Measurements from ENCODE around the gene ADGRG6.
"Not testable (repeated sequence)": the region's sequence is repeated elsewhere in the genome, so short reads cannot be mapped to it uniquely, and the experiment has no call there.

Gene ADGRG6

DNA sequence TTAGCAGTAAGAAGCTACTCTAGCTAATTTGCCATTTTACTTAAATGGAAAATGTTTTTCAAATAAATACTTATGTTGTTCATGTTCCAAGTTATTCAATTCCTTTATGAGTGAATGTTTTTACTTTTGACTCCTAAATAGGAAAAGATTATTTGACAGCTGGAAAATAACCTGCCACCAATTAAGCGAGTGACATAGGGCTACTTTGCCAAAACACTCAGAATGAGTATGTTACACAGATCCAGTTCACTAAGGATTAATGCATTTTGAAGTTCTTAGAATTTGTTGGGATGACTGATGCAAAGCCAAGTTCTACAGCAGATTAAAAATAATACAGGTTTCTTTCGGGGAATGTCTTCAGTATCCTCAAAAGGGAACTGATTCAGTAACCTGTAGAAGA, 144.4 kb downstream of the ADGRG6 start:
- no peak for DNase-seq (ENCODE audit: low spot score)

DNA sequence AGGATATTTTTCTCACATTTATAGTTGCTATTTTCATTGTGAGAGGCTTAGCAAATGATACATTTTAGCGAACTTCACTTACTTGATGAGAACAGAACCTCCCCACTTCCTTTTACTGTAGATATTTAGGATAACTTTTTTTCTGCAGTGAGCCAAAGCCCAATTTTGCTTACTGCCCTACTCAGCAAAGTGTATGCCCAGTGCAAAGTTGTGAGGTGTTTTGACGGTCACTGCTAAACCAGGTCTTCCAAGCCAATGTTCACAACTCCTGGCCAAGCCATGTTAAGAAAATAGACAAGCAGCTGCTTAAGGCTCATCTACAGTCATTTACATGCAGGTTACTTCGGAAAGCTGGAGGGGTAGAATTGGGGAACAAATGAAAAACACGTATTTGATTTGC, 144.8 kb downstream of the ADGRG6 start:
- DNase-seq (ENCODE audit: low spot score): no peak

DNA sequence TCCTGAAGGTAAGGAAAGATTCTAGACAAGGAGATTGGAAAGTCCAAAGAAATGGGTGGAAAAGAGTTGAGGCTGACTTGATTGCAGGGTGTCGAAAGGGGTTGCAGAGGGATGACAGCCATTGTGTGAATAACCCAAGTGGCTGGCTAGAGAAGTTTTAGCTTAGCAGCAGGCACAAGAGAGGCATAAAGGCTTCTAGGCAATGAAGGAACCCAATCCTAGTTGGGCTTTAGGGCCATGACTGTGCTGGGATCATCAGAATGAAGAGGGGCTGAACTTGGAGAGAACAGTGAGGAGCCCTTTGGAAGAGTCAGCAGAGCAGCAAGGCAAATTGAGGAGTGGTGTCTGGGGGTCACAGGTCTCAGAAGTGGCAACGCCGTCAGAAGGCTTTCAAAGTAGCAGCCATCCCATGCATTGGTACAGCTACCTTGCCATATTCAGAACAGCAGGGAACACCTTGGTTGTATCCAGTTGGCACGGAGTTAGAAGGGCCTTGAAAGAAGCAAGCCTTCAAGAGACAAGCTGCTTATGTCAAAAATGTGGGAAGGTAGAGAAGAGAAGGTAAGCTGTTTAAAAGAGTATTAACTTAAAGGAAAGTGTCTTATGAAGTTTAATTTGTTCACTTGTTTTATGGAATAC, 146.4 kb downstream of the ADGRG6 start:
- DNase-seq (ENCODE audit: low spot score): no peak

DNA sequence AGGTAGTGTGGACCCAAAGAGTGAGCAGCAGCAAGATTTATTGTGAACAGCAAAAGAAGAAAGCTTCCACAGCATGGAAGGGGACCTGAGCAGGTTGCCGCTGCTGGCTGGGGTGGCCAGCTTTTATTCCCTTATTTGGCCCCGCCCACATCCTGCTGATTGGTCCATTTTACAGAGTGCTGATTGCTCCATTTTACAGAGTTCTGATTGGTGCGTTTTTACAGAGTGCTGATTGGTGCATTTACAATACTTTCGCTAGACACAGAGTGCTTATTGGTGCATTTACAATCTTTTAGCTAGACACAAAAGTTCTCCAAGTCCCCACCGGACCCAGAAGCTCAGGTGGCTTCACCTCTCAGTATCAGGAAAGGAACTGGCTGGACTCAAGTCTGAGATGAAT, 149.0 kb downstream of the ADGRG6 start:
- not testable (repeated sequence) for DNase-seq (ENCODE audit: low spot score)

DNA sequence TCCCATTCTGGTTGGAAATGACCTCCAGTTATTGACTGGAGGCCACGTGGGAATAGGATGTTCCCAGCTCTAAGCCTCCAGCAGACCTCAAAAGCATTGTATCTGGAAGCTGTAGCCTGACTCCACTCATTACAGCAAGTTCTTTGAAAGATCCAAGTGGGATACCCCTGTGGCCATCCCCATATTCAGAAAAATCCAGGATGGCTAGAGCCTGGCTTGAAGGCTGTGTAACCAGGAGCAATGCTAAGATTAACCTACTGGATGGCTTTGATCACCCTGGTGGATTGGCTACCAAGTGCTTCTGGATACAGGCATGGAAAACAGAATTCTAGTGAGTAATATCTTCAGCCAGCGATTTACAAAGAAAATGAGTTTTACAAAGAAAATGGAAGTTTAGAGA, 151.2 kb downstream of the ADGRG6 start:
- DNase-seq (ENCODE audit: low spot score): no peak

DNA sequence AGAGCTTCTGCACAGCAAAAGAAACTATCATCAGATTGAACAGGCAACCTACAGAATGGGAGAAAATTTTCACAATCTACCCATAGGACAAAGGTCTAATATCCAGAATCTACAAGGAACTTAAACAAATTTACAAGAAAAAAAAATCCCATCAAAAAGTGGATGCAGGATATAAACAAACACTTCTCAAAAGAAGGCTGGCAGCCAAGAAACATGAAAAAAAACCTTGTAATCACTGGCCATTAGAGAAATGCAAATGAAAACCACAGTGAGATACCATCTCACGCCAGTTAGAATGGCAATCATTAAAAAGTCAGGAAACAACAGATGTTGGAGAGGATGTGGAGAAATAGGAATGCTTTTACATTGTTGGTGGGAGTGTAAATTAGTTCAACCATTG, 152.4 kb downstream of the ADGRG6 start:
- not testable (repeated sequence) for DNase-seq (ENCODE audit: low spot score)

DNA sequence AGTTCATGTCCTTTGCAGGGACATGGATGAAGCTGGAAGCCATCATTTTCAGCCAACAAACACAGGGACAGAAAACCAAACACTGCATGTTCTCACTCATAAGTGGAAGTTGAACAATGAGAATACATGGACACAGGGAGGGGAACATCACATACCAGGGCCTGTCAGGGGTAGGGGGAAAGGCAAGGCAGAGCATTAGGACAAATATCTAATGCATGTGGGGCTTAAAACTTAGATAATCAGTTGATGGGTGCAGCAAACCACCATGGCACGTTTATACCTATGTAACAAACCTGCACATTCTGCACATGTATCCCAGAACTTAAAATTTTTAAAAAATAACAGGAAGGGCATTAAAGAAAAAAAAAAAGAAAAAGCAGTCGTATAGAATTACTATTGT, 153.0 kb downstream of the ADGRG6 start:
- DNase-seq (ENCODE audit: low spot score): not testable (repeated sequence)

DNA sequence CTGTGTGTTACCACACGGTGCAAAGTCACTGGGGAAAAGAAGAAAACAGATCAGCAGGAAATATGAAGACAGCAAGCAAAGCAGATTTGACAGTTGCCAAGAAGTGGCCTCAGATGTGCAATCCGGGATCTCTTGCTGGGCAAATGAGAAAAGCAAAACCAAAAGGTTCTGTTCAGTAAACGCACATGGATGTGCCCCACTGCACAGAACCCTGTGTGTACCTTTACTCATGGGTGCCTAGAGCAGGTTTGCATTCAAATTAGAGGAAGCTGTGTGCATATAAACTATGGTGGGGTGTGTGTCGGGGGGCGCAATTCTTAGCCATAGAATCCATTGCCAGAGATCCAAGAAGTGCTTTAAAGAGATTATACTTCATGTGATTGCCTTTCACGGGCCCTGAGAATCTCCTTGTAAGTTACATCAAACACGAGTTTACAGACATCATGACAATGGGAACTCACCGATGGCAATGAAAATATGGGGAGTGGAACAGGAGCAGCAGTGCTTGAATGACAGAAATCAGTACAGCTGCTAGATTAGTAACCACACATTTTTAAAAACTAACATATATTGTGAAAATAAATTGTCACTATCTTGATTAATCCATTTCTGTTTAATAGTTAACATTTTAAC, 154.3 kb downstream of the ADGRG6 start:
- no peak for DNase-seq (ENCODE audit: low spot score)

DNA sequence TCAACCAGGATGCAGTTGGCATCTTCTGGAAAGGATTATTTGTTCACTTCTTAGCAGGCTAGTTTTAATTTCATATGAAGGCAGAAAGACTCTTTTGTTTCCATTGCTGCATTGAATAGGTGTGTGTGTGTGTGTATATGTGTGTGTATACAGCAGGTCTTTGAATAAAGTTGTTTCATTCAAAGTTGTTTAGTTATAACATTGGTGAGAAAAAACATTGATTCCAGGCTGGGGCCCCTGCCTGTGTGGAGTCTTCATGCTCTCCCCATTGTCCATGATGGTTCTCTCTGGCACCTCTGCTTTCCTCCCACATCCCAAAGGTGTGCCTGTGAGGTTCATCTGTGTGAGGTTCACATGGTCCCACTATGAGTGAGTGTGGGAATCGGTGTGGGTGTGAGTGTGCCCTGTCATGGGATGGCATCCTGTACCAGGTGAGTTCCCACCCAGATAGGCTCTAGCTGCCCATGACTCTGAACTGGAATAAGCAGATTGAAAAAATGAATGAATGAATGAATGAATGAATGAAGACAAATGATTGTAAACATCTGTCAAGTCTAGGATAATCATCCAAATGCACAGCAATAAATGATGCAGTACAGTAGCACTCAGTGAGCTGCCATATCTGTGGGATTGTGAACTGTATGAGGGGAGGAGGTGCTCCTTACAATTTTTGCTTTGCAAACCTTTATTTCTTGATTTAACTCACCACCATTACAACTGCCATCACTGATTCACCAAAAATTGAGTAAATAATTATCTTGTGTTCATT, 156.0 kb downstream of the ADGRG6 start:
- DNase-seq (ENCODE audit: low spot score): no peak

DNA sequence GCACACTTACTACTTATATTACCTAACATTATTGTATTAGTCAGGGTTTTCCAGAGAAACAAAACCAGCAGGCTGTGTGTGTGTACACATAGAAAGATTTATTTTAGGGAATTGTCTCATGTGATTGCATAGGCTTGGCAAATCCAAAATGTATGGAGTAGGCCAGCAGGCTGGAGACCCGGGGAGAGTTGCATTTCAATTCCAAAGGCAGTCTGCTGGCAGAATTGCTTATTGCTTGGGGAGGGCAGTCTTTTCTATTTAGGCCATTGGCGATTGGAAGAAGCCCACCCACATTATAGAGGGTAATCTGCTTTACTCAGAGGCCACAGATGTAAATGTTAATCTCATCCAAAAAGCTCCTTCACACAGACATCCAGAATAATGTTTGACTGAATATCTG, 157.0 kb downstream of the ADGRG6 start:
- no peak for DNase-seq (ENCODE audit: low spot score)

DNA sequence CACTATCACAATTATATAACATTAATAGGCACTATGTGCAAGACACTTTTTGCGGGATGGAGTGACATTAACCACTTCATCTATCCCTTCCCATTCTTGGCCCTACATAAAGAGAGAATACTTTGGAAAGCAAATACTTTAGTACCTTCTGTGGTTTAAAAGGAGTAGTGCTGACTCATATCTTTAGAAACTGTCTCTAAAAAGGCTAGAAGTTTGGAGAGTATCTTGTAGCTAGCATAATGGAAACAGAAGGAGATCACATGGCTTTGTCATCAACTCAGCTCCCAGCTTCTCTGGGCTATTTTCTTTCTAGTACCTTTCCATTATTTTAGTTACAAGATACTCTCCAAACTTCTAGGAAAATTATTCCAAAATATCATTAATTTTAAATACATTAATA, 157.5 kb downstream of the ADGRG6 start:
- DNase-seq (ENCODE audit: low spot score): no peak

DNA sequence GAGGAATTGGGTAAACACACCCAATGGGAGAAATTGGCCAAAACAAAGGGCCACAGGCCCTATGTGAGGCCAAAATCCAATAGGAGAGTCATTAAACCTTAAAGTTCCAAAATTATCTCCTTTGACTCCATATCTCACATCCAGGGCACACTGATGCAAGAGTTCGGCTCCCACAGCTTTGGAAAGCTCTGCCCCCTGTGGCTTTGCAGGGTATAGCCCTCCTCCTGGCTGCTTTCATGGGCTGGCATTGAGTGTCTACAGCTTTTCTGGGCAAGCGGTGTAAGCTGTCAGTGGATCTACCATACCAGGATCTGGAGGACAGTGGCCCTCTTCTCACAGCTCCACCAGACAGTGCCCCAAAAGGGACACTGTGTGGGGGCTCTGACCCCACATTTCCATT, 160.5 kb downstream of the ADGRG6 start:
- DNase-seq (ENCODE audit: low spot score): no peak

DNA sequence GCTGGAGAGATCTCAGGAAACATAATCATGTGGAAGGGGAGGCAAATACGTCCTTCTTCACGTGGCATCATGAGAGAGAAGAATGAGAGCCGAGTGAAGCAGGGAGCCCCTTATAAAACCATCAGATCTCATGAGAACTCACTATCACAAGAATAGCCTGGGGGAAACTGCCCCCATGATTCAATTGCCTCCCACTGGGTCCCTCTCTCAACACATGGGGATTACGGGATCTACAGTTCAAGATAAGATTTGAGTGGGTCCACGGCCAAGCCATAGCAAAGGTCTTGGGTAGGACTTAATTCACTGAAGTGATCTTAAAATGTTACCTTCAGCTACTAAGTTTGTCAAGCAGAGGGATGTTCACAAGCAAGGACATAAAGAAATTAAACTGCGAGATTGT, 162.2 kb downstream of the ADGRG6 start:
- DNase-seq (ENCODE audit: low spot score): no peak

DNA sequence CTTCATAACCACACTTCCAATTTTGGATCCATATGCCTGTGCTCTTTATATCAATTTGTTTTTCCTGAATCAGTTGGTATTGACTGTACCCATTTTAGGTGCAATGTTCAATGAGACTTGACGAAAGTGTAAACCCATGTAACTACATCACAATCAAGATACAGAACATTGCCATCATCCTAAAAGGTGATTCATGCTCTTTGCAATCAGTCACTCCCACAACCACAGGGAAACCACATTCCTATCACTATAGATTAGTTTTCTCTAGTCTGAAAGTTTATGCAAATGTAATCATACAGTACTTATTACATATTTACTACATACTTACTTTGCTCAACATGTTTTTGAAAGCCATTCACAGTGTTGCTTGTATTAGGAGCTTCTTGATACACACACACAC, 167.4 kb downstream of the ADGRG6 start:
- DNase-seq (ENCODE audit: low spot score): no peak

DNA sequence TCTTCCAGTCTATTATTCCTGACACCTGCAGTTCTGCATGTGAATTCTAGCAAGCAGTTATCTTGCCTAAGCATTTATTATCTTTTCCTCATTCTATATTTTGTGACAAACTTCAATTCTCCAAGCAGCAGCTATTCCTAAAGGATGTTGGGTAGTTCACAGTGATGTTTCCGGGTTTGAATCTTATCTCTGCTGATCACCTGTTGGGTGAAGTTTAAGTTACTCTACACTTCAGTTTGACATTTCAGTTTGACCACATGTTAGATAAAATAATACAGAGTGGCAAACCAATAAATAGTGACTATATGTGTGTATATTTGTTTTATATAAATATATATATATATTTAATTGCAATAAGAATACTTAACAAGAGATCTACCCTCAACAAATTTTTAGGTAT, 168.6 kb downstream of the ADGRG6 start:
- DNase-seq (ENCODE audit: low spot score): no peak

DNA sequence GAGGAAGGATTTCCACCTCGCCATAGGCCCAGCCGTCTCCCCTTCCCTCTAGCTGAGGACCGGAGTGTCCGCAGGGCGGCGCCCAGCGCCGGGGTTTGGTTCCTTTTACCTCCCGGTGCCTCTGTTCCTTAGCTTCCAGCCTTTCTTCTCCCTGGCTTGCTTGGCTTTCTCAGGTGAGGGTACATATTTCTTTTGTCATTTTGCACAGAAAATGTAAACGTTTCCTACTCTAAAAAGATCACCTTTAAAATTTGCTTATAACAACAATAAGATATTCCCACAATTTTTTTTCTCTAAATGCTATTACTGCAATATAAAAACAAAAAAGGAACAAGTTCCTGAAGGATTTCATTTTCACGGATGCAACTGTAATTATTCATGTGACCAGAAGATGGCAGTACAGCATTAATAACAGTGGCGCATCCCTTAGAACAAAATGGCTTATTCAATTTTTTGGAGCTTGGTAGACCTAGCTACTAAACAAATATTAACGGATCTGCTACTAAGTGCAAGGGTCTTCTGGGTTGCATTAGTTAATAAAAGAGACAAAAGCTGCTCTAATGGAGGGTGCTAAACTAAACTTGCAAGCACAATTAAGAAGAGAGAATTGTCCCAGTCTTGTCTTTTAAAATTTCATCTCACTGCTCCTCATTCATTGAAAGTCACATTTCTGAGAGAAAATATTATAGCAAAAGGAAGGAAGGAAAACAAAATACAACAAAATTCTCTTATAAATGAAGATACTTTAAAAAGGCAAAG, 172.9 kb downstream of the ADGRG6 start:
- DNase-seq (ENCODE audit: low spot score): peak; percentile 39

DNA sequence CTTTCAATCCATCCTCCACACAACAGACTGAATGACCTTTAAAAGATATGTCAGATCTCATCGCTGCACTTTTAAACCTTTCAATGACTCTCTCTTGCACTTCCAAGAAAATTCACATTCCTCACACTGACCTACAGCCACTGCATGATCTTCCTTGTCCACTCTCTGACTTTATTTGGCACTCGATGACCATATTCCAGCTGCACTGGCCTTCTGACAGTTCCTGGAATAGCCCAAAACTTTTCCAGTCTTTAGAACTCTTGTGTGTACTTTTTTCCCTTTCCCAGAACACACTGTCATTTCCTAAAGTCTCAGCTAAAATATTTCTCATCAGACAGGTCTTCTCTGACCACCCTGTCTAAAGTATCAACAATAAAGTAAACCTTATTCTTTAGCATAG, 174.6 kb downstream of the ADGRG6 start:
- no peak for DNase-seq (ENCODE audit: low spot score)

DNA sequence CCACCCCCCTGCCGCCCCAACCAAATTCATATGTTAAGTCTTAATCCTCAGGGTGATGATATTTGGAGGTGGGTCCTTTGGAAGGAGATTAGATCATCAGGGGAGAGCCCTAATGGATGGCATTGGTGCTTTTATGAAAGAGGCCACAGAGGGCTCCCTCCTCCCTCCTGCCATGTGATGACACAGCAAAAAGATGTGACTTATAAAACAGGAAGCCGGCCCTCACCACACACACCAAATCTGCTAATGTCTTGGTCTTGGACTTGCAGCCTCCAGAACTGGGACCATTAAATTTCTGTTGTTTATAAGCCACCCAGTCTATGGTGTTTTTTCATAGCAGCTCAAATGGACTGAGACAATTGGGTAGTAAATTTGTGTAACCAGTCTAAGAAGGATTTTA, 176.3 kb downstream of the ADGRG6 start:
- DNase-seq (ENCODE audit: low spot score): no peak

DNA sequence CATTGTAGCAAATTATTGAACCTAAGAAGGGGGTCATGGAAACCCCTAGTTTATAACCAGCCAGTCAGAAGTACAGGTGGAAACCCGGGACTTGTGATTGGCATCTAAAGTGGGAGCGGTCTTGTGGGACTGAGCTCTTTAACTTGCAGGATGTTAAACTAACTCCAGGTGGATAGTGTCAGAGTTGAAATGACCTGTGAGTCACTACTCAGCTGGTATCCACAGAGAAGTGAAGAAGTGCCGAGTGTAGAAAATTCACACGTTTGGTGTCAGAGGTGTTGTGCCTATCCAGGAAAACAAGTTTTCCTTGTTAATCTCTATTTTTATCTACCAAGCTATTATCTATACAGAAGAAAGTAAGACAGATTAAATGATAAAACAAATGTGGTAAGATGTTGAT, 179.7 kb downstream of the ADGRG6 start:
- no peak for DNase-seq (ENCODE audit: low spot score)

DNA sequence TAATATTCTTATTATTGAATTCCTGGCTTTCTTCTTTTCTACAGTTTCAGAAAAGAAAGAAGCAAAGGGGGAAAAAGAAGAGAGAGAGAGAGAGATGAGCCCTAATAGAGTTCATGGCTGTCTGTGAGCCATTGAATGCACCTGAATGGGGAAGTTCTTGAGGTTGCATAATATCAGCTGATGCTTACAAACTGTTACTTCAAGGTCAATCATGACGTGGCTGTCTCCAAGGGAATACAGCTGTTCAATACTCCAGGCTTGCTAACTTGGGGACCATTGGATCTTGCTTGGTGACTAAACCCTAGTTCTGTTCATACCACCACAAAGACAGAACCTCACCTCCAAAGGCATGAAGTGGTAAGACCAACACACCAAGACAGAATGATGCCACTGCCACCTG, 180.4 kb downstream of the ADGRG6 start:
- no peak for DNase-seq (ENCODE audit: low spot score)

DNA sequence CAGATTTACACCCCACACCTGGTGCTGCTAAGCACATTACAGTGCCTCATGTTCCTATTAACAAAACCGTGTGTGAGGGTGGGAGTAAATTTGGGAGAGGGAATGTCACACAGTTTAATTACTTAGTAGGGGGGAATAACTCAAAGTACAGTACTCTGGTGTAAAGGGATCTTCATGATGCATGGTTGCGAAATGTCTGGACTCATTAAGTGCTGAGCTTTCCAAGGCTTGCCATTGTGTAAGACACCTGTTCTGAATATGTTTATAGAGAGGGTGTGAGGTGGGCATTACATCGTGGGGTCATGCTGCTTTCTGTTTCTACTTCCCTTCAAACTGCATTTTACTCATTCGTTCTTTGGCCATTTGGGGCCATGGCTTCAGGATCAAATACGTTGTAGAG, 181.2 kb downstream of the ADGRG6 start:
- DNase-seq (ENCODE audit: low spot score): no peak

DNA sequence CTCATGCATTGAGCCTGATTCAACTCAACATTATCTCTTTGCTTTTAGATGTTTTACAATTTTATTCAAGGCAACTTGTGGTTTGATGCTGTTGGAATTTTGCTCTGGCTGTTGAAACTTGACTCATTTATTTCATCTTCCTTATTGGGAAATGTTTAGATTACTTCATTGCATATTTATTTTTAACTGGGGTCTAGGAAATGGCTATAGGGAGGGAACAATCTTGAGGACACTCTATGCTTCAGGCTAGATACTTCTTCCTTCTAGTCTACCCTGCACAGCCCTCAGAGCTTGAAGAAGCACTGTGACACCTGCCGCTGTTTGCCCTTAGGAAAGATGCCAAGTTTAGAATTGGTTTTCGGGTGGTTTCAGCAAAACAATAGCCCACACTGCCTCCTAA, 183.4 kb downstream of the ADGRG6 start:
- no peak for DNase-seq (ENCODE audit: low spot score)

Measured in hematopoietic multipotent progenitor cell treated with erythropoietin and hydrocortisone succinate and interleukin-3 and kit ligand, for 15 days (in vitro differentiated cells).